GM18498 (cell line): ENCODE data around the gene TMEM59.
A peak's percentile ranks its signal among the peaks of the same experiment; 100 is the strongest.
"Not testable (repeated sequence)": the region's sequence is repeated elsewhere in the genome, so short reads cannot be mapped to it uniquely, and the experiment has no call there.

Experiments
- ATAC-seq: cut with Tn5 transposase; IDR thresholded peaks from one replicate; pipeline ENCODE4 v1.9.1; 2021; ENCODE audit warnings: mild to moderate bottlenecking, moderate library complexity; ENCODE audit not compliant: unreplicated experiment

TMEM59 gene

GRCh38 chr1:54052934-54053744 lies at the start of gene TMEM59, which contains the start of gene TCEANC2:
Gene TMEM59 (minus strand): TSS chr1:54053204. CDS start chr1:54053188, 16 bp downstream.
Gene TCEANC2 (plus strand): TSS chr1:54053608. CDS start chr1:54054423, 815 bp downstream.
- ATAC-seq = peak; percentile 92

DNA sequence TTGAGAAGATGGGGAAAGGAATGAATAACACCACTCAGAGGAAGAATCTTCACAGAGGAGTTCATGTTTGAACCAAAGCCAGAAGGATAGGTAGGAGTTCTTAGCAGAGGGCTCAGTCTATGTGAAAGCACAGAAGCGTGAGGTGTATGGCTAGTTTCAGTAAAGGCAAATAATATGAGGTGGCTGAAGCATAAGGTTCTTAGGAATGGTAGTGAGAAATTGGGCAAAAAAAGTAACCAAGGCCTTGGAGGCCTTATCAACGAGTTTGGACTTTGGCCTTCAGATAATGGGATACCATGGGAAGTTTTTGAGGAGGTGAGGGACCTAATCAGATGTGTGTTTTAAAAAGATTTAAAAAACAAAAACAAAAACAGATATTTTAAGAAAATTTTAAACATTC lies 47.5 kb upstream of the TMEM59 start:
- ATAC-seq = no peak

- ATAC-seq = no peak
Measured at GRCh38 chr1:54099061-54099610, 46.1 kb upstream of the TMEM59 start.

GRCh38 chr1:54096877-54097240 lies 43.9 kb upstream of the TMEM59 start:
- no peak for ATAC-seq

DNA sequence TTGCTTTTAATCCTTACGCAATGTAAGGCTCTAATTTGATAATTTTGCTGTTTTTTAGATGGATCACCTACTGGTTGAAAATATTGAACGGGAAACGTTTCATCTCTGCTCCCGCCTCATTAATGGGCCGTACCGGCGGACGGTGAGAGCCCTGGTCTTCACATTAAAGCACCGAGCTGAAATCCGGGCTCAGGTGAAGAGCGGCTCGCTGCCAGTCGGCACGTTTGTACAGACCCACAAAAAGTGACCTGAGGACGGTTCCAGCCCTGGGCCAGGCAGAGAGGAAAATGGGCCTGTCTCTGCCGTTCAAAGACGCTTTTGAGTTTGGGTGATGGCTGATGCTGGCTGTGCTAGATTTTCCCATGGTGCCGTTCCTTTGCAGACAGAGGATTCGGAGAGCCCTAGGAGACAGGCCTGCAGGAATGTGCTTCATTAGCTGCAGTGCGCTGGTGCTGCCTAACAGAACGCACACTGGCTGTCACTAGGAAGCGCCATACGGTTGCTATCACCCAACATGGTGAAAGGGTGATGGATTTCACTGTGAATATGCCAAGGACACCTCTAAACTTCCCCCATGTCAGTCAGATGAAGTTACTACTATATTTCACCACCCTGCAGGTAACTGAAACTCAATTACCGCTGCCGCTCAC lies 43.3 kb upstream of the TMEM59 start:
- no peak for ATAC-seq

DNA sequence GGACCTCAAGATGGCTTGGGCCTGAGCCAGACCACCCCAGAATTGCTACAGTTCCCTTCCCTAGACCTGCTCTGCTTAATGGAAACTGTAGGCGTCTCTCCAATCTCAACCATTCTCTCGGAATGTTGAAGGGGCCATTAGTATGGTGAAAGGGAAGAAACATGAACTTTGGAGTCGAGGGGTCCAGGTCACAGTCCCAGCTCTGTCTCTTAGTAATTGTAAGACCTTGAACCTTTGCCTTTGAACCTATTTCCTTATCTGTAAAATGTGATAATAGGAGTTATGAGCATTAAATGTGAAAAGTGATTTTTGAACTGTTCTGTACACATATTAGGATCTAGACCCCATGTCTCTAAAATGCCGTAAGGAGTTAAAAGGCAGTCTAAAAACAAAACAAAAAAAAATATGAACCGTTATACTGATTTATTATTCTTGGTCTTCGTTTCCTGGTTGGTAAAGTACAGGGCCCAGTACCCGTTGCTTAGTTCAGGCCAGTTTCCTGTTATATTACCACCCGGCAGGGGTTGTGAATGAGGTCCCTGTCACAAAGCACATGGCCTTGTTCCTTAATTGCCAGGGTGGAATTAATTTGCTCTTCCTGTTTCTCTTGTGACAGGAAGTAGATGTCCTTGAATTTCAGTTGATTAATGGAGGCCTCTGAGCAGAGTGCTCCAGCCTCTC lies 42.7 kb upstream of the TMEM59 start:
- no peak for ATAC-seq

GRCh38 chr1:54094730-54095105 lies 41.7 kb upstream of the TMEM59 start:
- not testable (repeated sequence) for ATAC-seq

GRCh38 chr1:54094001-54094729 lies 41.2 kb upstream of the TMEM59 start:
- no peak for ATAC-seq

- no peak for ATAC-seq
Measured at GRCh38 chr1:54091666-54092065, 38.7 kb upstream of the TMEM59 start.

GRCh38 chr1:54088385-54088784 lies 35.4 kb upstream of the TMEM59 start:
- ATAC-seq = no peak

- ATAC-seq = no peak
Measured at GRCh38 chr1:54086754-54087153, 33.8 kb upstream of the TMEM59 start.

- ATAC-seq = no peak
Measured at GRCh38 chr1:54084794-54085193, 31.8 kb upstream of the TMEM59 start.

GRCh38 chr1:54081306-54082270 lies 28.6 kb upstream of the TMEM59 start:
- ATAC-seq = peak; percentile 74

GRCh38 chr1:54080598-54081049 lies 27.6 kb upstream of the TMEM59 start:
- no peak for ATAC-seq

DNA sequence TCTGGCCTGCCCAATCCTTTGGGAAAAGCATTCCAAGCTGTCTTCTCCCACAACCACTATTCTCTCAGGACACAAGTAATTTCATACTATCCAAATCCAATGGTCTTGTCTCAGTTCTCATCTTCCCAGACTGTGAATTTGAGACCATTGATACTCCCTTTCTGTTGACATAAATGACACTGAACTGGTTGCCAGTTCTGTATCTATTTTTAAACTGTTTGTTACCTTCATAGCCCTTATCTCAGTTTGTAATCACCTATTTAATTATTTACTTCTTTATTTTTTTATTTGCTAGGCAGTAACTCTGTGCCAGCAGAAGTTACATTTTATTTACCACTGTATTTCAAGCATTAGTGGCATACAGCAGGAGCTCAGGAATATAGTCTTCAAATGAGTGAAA lies 24.4 kb upstream of the TMEM59 start:
- no peak for ATAC-seq

- peak; percentile 73 for ATAC-seq
Measured at GRCh38 chr1:54070171-54070837, 17.3 kb upstream of the TMEM59 start.

DNA sequence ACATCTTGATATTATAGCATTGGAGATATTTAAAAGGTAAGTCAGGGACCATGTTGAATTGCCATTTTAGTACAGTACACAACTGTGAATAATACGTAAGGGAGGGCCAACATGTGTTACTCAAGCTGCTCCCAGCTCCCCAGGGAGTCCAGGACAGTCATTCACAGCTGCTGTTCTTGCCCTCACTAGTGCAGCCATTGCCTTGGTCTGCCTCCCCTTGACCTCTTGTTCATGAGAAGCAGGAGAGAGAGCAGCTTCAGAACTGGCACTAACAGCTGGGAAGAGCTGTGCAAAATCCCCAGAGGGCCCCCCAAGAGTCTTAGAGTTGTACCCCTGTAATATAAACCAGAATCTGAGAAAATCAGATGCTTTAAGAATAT lies 16.8 kb upstream of the TMEM59 start:
- ATAC-seq = no peak

GRCh38 chr1:54064299-54064698 lies 11.3 kb upstream of the TMEM59 start:
- ATAC-seq = no peak

DNA sequence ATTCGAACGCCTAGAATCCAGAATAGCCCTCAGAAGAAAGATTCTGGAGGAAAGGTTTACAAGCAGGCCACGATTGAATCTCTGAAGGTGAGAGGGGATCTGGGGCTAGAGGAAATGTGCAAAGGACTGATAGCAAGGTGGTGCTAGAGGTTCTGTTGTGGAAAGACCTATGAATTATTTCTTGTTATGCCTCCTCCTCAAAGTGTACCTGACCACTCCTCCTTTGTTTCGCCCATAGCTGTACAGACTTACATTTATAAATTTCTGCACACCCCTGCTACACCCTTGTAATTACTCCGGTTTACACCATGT lies 1.4 kb upstream of the TMEM59 start:
- no peak for ATAC-seq
